ENCODE results near the gene COX17.
A peak's percentile ranks its signal among the peaks of the same experiment; 100 is the strongest.

GRCh38 chr3:119637679-119638477 is 39.3 kb downstream of the COX17 start:
- TF ChIP-seq CTCF (IDR thresholded peaks at IDR 0.05; ENCODE audit: extremely low read depth in 1 of 2, insufficient read depth in 1 of 2, low read depth in 1 of 2, low read length in 2 of 2), result no peak
- peak; percentile 44 for TF ChIP-seq POLR2AphosphoS5 (IDR thresholded peaks at IDR 0.05; ENCODE audit: insufficient read depth, low read depth, low read length)
- TF ChIP-seq JUN (IDR thresholded peaks at IDR 0.05; ENCODE audit: borderline replicate concordance, insufficient read depth, insufficient read length, low read depth), result peak; percentile 72
- TF ChIP-seq POLR2A (IDR thresholded peaks at IDR 0.05; ENCODE audit: low read depth, low read length), result no peak
- TF ChIP-seq MYC (IDR thresholded peaks at IDR 0.05; ENCODE audit: low read depth, low read length), result no peak
- TF ChIP-seq MAX (IDR thresholded peaks at IDR 0.05; ENCODE audit: insufficient read depth, insufficient read length), result no peak
- peak; percentile 96 for TF ChIP-seq FOS (IDR thresholded peaks at IDR 0.05; ENCODE audit: borderline replicate concordance, insufficient read depth, low read length)
- TF ChIP-seq EZH2 (IDR thresholded peaks at IDR 0.05; ENCODE audit: borderline replicate concordance, low read depth, low read length, severe bottlenecking), result no peak
